H1 (cell line): ENCODE measurements around the gene SELENOS.

Experiments
- CHD2 ChIP-seq: IDR thresholded peaks from 2 replicates; pipeline ENCODE4 v1.6.1; 2012; ENCODE audit warnings: low read length, improper control_type of control experiment
- CTCF ChIP-seq, 3 experiments: IDR thresholded peaks; 1 replicate in 2 of 3; 2 replicates in 1 of 3; pipeline versions ENCODE4 v1.5.1 to v1.6.1; 2011; ENCODE audit warnings: low read length in 3 of 3, mild to moderate bottlenecking in 3 of 3, inconsistent platforms in 2 of 3, low read depth in 1 of 3, moderate library complexity in 1 of 3; ENCODE audit not compliant: insufficient read depth in 1 of 3; ENCODE audit errors: control extremely low read depth in 1 of 3
- EP300 ChIP-seq, 2 experiments: IDR thresholded peaks; 1 replicate in 1 of 2; 2 replicates in 1 of 2; pipeline ENCODE4 v1.6.1; 2011 to 2012; ENCODE audit warnings: low read depth in 2 of 2, low read length in 2 of 2, mild to moderate bottlenecking in 2 of 2, borderline replicate concordance in 1 of 2, inconsistent platforms in 1 of 2, moderate library complexity in 1 of 2
- KDM1A ChIP-seq: fragments of 200-600, 300-600 bp; sonication (generic); IDR thresholded peaks from 2 replicates; pipeline ENCODE4 v1.7.1; 2016; ENCODE audit warnings: mild to moderate bottlenecking, low read length, borderline replicate concordance
- SP2 ChIP-seq: IDR thresholded peaks from 2 replicates; pipeline ENCODE4 v1.6.1; 2012; ENCODE audit warnings: mild to moderate bottlenecking, low read length, inconsistent platforms
- TAF1 ChIP-seq: IDR thresholded peaks from 2 replicates; pipeline ENCODE4 v1.6.1; 2011; ENCODE audit warnings: mild to moderate bottlenecking, low read depth, low read length
- TEAD4 ChIP-seq: IDR thresholded peaks from 2 replicates; pipeline ENCODE4 v1.6.1; 2012; ENCODE audit warnings: low read depth, low read length, inconsistent platforms, mixed read lengths
- ZNF274 ChIP-seq: IDR thresholded peaks from 2 replicates; pipeline ENCODE4 v1.7.0; 2012; ENCODE audit warnings: low read length, borderline replicate concordance; ENCODE audit errors: extremely low read depth

- TF ChIP-seq ZNF274, result no peak
- TF ChIP-seq TEAD4, result no peak
- no peak for TF ChIP-seq EP300 (IDR thresholded peaks at IDR 0.05; ENCODE audit: borderline replicate concordance in 1 of 2, low read depth in 2 of 2, low read length in 2 of 2)
- no peak for TF ChIP-seq CHD2
- no peak for TF ChIP-seq SP2
- TF ChIP-seq KDM1A, result no peak
- no peak for TF ChIP-seq TAF1
- TF ChIP-seq CTCF (IDR thresholded peaks at IDR 0.05; ENCODE audit: control extremely low read depth in 1 of 3, insufficient read depth in 1 of 3, low read depth in 1 of 3, low read length in 3 of 3), result no peak
These were observed 37.6 kb downstream of the SELENOS start for GRCh38 chr15:101239724-101240136.
